BLaER1 treated with 17β-estradiol and CSF1 and Interleukin-3, amounts not matched to agents 10 nM and 100 nM (cell line): ENCODE data around the gene GALNT14.

Experiments used
- H3K27ac ChIP-seq, 11 experiments: shearing (Covaris generic); formaldehyde crosslinking; 2 replicates each; pipeline ENCODE4 v1.8.1; 2022
- H3K27me3 ChIP-seq, 11 experiments: shearing (Covaris generic); formaldehyde crosslinking; 2 replicates each; pipeline ENCODE4 v1.8.1; 2022
- H3K36me3 ChIP-seq, 11 experiments: shearing (Covaris generic); formaldehyde crosslinking; 2 replicates each; pipeline ENCODE4 v1.8.1; 2022
- H3K4me1 ChIP-seq, 10 experiments: shearing (Covaris generic); formaldehyde crosslinking; 2 replicates each; pipeline ENCODE4 v1.8.1; 2022
- H3K4me2 ChIP-seq, 11 experiments: shearing (Covaris generic); formaldehyde crosslinking; 2 replicates each; pipeline ENCODE4 v1.8.1; 2022
- H3K4me3 ChIP-seq, 10 experiments: shearing (Covaris generic); formaldehyde crosslinking; 2 replicates each; pipeline ENCODE4 v1.8.1; 2022
- H3K9ac ChIP-seq, 11 experiments: shearing (Covaris generic); formaldehyde crosslinking; 2 replicates each; pipeline ENCODE4 v1.8.1; 2022
- H3K9me3 ChIP-seq, 11 experiments: shearing (Covaris generic); formaldehyde crosslinking; replicated peaks in 1 of 11; 2 replicates each; pipeline ENCODE4 v1.8.1; 2022
- H4K20me1 ChIP-seq, 11 experiments: shearing (Covaris generic); formaldehyde crosslinking; 2 replicates each; pipeline ENCODE4 v1.8.1; 2022
- Cebpa-rat ChIP-seq, 11 experiments: shearing (Covaris generic); IDR thresholded peaks; 2 replicates each; pipeline ENCODE4 v1.8.1; 2022

GALNT14 gene

GRCh38 chr2:31088504-31089195 lies 49.6 kb downstream of the GALNT14 start:
- H3K4me2 ChIP-seq = no peak overlapping the region
- no peak overlapping the region for H3K9ac ChIP-seq
- H3K36me3 ChIP-seq = peaks cover 21 to 100% (median 90%) of the 10 kb centered on the region in 11 experiments
- peaks cover 0 to 4% (median 0%) of the 10 kb centered on the region in 10 experiments; a peak in 2 of 20 replicates for H3K4me1 ChIP-seq
- H3K9me3 ChIP-seq = peaks cover 0 to 4% (median 0%) of the 10 kb centered on the region in 11 experiments; a peak in 2 of 22 replicates
- H3K27ac ChIP-seq = no peak overlapping the region
- TF ChIP-seq Cebpa-rat (IDR thresholded peaks at IDR 0.05) = no peak
- no peak overlapping the region for H3K4me3 ChIP-seq
- H4K20me1 ChIP-seq = peaks cover 0 to 89% (median 18%) of the 10 kb centered on the region in 11 experiments; a peak in 13 of 22 replicates
- no peaks in the 10 kb centered on the region for H3K27me3 ChIP-seq

- Histone ChIP-seq H3K9me3 (peaks cover 0 to 4% (median 0%) of the 10 kb centered on the region in 11 experiments; a peak in 1 of 22 replicates), H3K27ac (no peak overlapping the region), H3K27me3 (no peaks in the 10 kb centered on the region), H3K4me1 (peaks cover 0 to 6% (median 0%) of the 10 kb centered on the region in 10 experiments; a peak in 2 of 20 replicates), H4K20me1 (peaks cover 0 to 91% (median 24%) of the 10 kb centered on the region in 11 experiments; a peak in 13 of 22 replicates), H3K36me3 (peaks cover 22 to 100% (median 91%) of the 10 kb centered on the region in 11 experiments), H3K9ac (no peak overlapping the region), H3K4me3 (no peak overlapping the region), H3K4me2 (no peak overlapping the region)
- no peak for TF ChIP-seq Cebpa-rat (IDR thresholded peaks at IDR 0.05)
These were observed 50.7 kb downstream of the GALNT14 start for GRCh38 chr2:31087491-31087890.

DNA sequence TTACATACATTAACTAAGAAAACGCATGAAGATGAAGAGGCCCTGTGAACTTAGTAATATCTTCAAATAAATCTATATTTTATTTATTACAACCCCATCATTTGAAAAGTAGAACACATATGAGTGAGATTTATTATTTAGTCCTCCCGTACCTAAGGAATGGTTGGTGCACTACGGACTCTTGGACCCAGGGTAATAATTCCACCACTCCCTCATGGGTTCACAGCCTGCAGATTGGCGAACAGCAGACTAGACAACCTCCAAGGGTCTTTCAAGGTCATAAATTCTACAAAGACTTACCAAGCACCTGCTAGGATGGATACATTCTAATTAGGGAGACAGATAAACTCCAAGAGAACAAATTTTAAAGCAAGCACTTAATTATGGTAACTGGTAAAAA lies 51.6 kb downstream of the GALNT14 start:
- TF ChIP-seq Cebpa-rat (IDR thresholded peaks at IDR 0.05) = no peak
- peaks cover 27 to 100% (median 90%) of the 10 kb centered on the region in 11 experiments for H3K36me3 ChIP-seq

DNA sequence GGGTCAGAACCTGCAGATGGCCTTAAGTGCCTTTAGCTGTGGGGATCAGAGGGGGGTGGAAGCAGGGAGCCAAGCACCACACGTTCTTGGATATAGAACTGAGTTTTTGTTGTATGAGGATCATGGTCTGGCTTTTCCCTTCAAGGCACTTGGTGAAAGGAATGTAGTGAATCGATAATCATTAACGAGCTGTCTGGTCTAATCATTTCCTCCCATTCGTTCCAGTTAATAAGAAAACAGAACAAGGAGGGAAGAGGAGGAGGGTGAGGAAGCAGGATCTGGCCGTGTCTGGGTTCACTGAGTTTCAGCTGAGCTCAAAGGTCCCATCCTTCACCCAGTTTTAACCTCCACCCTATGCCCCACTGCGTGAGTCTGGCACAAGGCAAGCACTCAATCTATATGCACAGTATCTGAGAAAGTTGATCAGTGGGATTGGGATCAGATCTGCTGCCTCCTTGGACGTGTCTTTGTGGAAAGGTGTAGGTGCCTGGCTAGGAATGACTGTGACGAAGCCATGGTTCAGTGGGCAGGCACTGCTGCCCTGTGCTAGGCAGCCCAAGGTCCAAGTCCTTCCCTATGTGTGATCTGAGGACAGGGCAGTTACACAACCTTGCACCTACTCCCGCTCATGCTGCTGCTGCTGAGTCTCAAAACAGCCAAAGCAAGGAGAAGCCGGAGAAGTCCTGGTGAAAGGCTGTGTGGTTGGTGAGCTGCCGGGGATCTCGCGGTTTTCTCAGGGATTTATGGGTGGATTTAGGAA lies 54.8 kb downstream of the GALNT14 start:
- no peak for TF ChIP-seq Cebpa-rat (IDR thresholded peaks at IDR 0.05)
- Histone ChIP-seq H3K27ac (no peak overlapping the region), H3K27me3 (no peaks in the 10 kb centered on the region)

More for the DNA sequence above, 51.6 kb downstream of the GALNT14 start:
- Histone ChIP-seq H3K4me1 (peaks cover 0 to 6% (median 0%) of the 10 kb centered on the region in 10 experiments; a peak in 2 of 20 replicates), H3K9ac (no peak overlapping the region), H3K4me3 (no peak overlapping the region), H3K4me2 (no peak overlapping the region), H3K9me3 (peaks cover 0 to 4% (median 0%) of the 10 kb centered on the region in 11 experiments; a peak in 1 of 22 replicates), H3K27me3 (no peaks in the 10 kb centered on the region), H3K27ac (no peak overlapping the region), H4K20me1 (peaks cover 0 to 94% (median 31%) of the 10 kb centered on the region in 11 experiments; a peak in 13 of 22 replicates)

GRCh38 chr2:31082002-31082401 lies 56.2 kb downstream of the GALNT14 start:
- no peaks in the 10 kb centered on the region for H3K9me3 ChIP-seq
- no peaks in the 10 kb centered on the region for H3K27me3 ChIP-seq
- H4K20me1 ChIP-seq = peaks cover 0 to 94% (median 50%) of the 10 kb centered on the region in 11 experiments; a peak in 14 of 22 replicates
- H3K4me3 ChIP-seq = no peak overlapping the region
- no peak overlapping the region for H3K9ac ChIP-seq
- H3K4me1 ChIP-seq = peaks cover 0 to 6% (median 0%) of the 10 kb centered on the region in 10 experiments; a peak in 1 of 20 replicates
- no peak overlapping the region for H3K4me2 ChIP-seq
- H3K36me3 ChIP-seq = peaks cover 15 to 96% (median 79%) of the 10 kb centered on the region in 11 experiments
- TF ChIP-seq Cebpa-rat (IDR thresholded peaks at IDR 0.05) = no peak
- H3K27ac ChIP-seq = no peak overlapping the region

More for the DNA sequence above, 54.8 kb downstream of the GALNT14 start:
- Histone ChIP-seq H3K9ac (no peak overlapping the region), H3K4me1 (peaks cover 0 to 6% (median 0%) of the 10 kb centered on the region in 10 experiments; a peak in 1 of 20 replicates), H3K4me3 (no peak overlapping the region), H3K9me3 (peaks cover 0 to 4% (median 0%) of the 10 kb centered on the region in 11 experiments; a peak in 1 of 22 replicates), H3K4me2 (no peak overlapping the region), H3K36me3 (peaks cover 23 to 99% (median 85%) of the 10 kb centered on the region in 11 experiments), H4K20me1 (peaks cover 0 to 98% (median 47%) of the 10 kb centered on the region in 11 experiments; a peak in 14 of 22 replicates)

DNA sequence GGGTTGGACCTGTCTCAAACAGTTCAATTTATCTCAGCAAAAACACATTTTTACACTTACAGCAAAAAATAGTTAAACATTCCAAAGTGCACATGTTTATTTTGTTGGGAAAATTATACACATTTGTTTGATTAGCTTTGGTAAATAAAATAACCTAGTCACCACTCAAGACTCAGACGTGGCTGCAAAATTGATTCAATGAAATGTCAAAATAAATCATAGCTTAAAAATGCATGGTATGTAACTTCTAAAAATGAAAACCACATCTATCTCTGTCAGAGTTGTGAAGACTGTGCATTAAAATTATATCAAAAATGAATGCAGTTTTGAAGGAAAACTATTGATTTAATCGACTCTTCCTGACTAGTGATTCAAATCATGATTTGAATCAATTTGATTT lies 56.7 kb downstream of the GALNT14 start:
- H3K27ac ChIP-seq = no peak overlapping the region
- no peaks in the 10 kb centered on the region for H3K9me3 ChIP-seq
- TF ChIP-seq Cebpa-rat (IDR thresholded peaks at IDR 0.05) = no peak
- no peak overlapping the region for H3K4me2 ChIP-seq
- H3K9ac ChIP-seq = no peak overlapping the region
- no peak overlapping the region for H3K4me3 ChIP-seq
- peaks cover 15 to 95% (median 79%) of the 10 kb centered on the region in 11 experiments for H3K36me3 ChIP-seq
- H3K27me3 ChIP-seq = no peaks in the 10 kb centered on the region
- peaks cover 0 to 6% (median 0%) of the 10 kb centered on the region in 10 experiments; a peak in 1 of 20 replicates for H3K4me1 ChIP-seq
- peaks cover 0 to 93% (median 54%) of the 10 kb centered on the region in 11 experiments; a peak in 14 of 22 replicates for H4K20me1 ChIP-seq

- Histone ChIP-seq H3K9ac (no peak overlapping the region), H3K9me3 (no peaks in the 10 kb centered on the region; a peak in 1 of 22 replicates), H3K36me3 (peaks cover 19 to 91% (median 78%) of the 10 kb centered on the region in 11 experiments), H3K4me3 (no peak overlapping the region), H3K27ac (no peak overlapping the region), H3K4me1 (peaks cover 0 to 6% (median 0%) of the 10 kb centered on the region in 10 experiments; a peak in 3 of 20 replicates), H4K20me1 (peaks cover 0 to 92% (median 51%) of the 10 kb centered on the region in 11 experiments; a peak in 14 of 22 replicates), H3K4me2 (no peak overlapping the region), H3K27me3 (no peaks in the 10 kb centered on the region)
- TF ChIP-seq Cebpa-rat (IDR thresholded peaks at IDR 0.05) = no peak
These were observed 57.9 kb downstream of the GALNT14 start for GRCh38 chr2:31080361-31080760.

DNA sequence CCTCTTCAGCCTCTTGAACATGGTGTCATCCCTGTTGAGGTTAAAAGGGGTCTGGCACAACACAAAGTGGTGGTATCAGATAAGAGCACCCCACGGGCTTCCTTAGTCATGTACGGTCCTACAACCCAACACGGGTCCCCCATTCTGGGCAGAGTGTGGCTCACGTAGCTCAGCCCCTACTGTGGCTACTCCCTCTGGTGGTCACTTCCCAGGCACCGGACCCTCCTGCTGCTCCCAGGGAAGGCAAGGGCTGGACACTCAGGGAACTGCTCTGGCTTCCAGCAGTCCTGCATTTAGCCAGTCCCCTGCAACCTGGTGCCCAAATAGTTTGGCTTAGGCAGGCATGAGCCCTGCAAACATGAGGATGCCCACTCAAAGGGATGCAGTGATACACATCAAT lies 58.6 kb downstream of the GALNT14 start:
- Histone ChIP-seq H3K27me3 (no peaks in the 10 kb centered on the region), H3K4me3 (no peak overlapping the region), H3K9ac (no peak overlapping the region), H3K4me1 (peaks cover 0 to 6% (median 0%) of the 10 kb centered on the region in 10 experiments; a peak in 3 of 20 replicates), H3K27ac (no peak overlapping the region), H3K4me2 (no peak overlapping the region), H3K36me3 (peaks cover 23 to 93% (median 78%) of the 10 kb centered on the region in 11 experiments), H4K20me1 (peaks cover 0 to 94% (median 53%) of the 10 kb centered on the region in 11 experiments; a peak in 14 of 22 replicates), H3K9me3 (no peaks in the 10 kb centered on the region; a peak in 1 of 22 replicates)
- no peak for TF ChIP-seq Cebpa-rat (IDR thresholded peaks at IDR 0.05)
